Fibroblast of skin of right quadriceps (primary cell): ENCODE results near the gene YTHDC2.
A peak's percentile ranks its signal among the peaks of the same experiment; 100 is the strongest.
"Not testable (repeated sequence)": the region's sequence is repeated elsewhere in the genome, so short reads cannot be mapped to it uniquely, and the experiment has no call there.

Source experiments
- DNase-seq: peaks from one replicate; pipeline ENCODE4 v3.0.0-alpha.2; 2013

The YTHDC2 gene

GRCh38 chr5:113520899-113521298, 7.4 kb downstream of the YTHDC2 start:
- DNase-seq = no peak

GRCh38 chr5:113523168-113523567, 9.7 kb downstream of the YTHDC2 start:
- DNase-seq = no peak

GRCh38 chr5:113524927-113525326, 11.4 kb downstream of the YTHDC2 start:
- DNase-seq = peak; percentile 15

- DNase-seq = no peak
These were observed 12.9 kb downstream of the YTHDC2 start for GRCh38 chr5:113526421-113526820.

GRCh38 chr5:113527746-113528145, 14.3 kb downstream of the YTHDC2 start:
- DNase-seq = no peak

GRCh38 chr5:113531481-113532159, 18.1 kb downstream of the YTHDC2 start:
- no peak for DNase-seq

GRCh38 chr5:113538313-113538712, 24.8 kb downstream of the YTHDC2 start:
- DNase-seq = no peak

GRCh38 chr5:113546703-113547183, 33.2 kb downstream of the YTHDC2 start:
- peak; percentile 68 for DNase-seq

GRCh38 chr5:113548396-113548795, 34.9 kb downstream of the YTHDC2 start:
- no peak for DNase-seq

- no peak for DNase-seq
These were observed 38.6 kb downstream of the YTHDC2 start for GRCh38 chr5:113552137-113552536.

GRCh38 chr5:113552620-113553019, 39.1 kb downstream of the YTHDC2 start:
- DNase-seq = no peak

GRCh38 chr5:113562828-113563400, 49.4 kb downstream of the YTHDC2 start:
- DNase-seq = no peak

- no peak for DNase-seq
These were observed 55.9 kb downstream of the YTHDC2 start for GRCh38 chr5:113569396-113569795.

- DNase-seq = no peak
These were observed 59.2 kb downstream of the YTHDC2 start for GRCh38 chr5:113572716-113573115.

- DNase-seq = peak; percentile 88
These were observed 60.9 kb downstream of the YTHDC2 start for GRCh38 chr5:113574417-113574816.

- DNase-seq = no peak
These were observed 61.6 kb downstream of the YTHDC2 start for GRCh38 chr5:113575074-113575473.

GRCh38 chr5:113578091-113578490, 64.6 kb downstream of the YTHDC2 start:
- DNase-seq = no peak

GRCh38 chr5:113581388-113581787, 67.9 kb downstream of the YTHDC2 start:
- DNase-seq = no peak

- no peak for DNase-seq
These were observed 84.7 kb downstream of the YTHDC2 start for GRCh38 chr5:113598150-113598549.

GRCh38 chr5:113598926-113599325, 85.4 kb downstream of the YTHDC2 start:
- DNase-seq = no peak

GRCh38 chr5:113600255-113600905, 86.9 kb downstream of the YTHDC2 start:
- no peak for DNase-seq

- no peak for DNase-seq
These were observed 87.9 kb downstream of the YTHDC2 start for GRCh38 chr5:113601423-113601822.

- DNase-seq = not testable (repeated sequence)
These were observed 89.8 kb downstream of the YTHDC2 start for GRCh38 chr5:113603246-113603645.
